Measurements from ENCODE around the gene MGAT5.

The MGAT5 gene

GRCh38 chr2:134406311-134406710 lies 152.4 kb downstream of the MGAT5 start:
- no peak for DNase-seq

- DNase-seq, result no peak
Measured at GRCh38 chr2:134406736-134407135, 152.9 kb downstream of the MGAT5 start.

GRCh38 chr2:134407154-134407890 lies 153.4 kb downstream of the MGAT5 start:
- DNase-seq, result no peak

- no peak for DNase-seq
Measured at GRCh38 chr2:134408386-134408785, 154.5 kb downstream of the MGAT5 start.

- no peak for DNase-seq
Measured at GRCh38 chr2:134408791-134409190, 154.9 kb downstream of the MGAT5 start.

- DNase-seq, result no peak
Measured at GRCh38 chr2:134410006-134410405, 156.1 kb downstream of the MGAT5 start.

GRCh38 chr2:134410831-134411231 lies 157.0 kb downstream of the MGAT5 start:
- DNase-seq, result no peak

GRCh38 chr2:134411279-134411827 lies 157.5 kb downstream of the MGAT5 start:
- no peak for DNase-seq

- DNase-seq, result peak; percentile 89
Measured at GRCh38 chr2:134411828-134412638, 158.2 kb downstream of the MGAT5 start.

GRCh38 chr2:134412639-134412999 lies 158.7 kb downstream of the MGAT5 start:
- DNase-seq, result no peak

- DNase-seq, result no peak
Measured at GRCh38 chr2:134413430-134413829, 159.6 kb downstream of the MGAT5 start.

- no peak for DNase-seq
Measured at GRCh38 chr2:134413912-134414311, 160.0 kb downstream of the MGAT5 start.

- no peak for DNase-seq
Measured at GRCh38 chr2:134416018-134416417, 162.1 kb downstream of the MGAT5 start.

- no peak for DNase-seq
Measured at GRCh38 chr2:134416637-134417036, 162.8 kb downstream of the MGAT5 start.

- DNase-seq, result no peak
Measured at GRCh38 chr2:134417968-134418582, 164.2 kb downstream of the MGAT5 start.

GRCh38 chr2:134420259-134420658 lies 166.4 kb downstream of the MGAT5 start:
- DNase-seq, result no peak

- DNase-seq, result no peak
Measured at GRCh38 chr2:134420920-134421319, 167.0 kb downstream of the MGAT5 start.

- DNase-seq, result no peak
Measured at GRCh38 chr2:134421556-134422328, 167.9 kb downstream of the MGAT5 start.

- no peak for DNase-seq
Measured at GRCh38 chr2:134425724-134426496, 172.0 kb downstream of the MGAT5 start.

GRCh38 chr2:134426721-134427120 lies 172.8 kb downstream of the MGAT5 start:
- no peak for DNase-seq

GRCh38 chr2:134429886-134430285 lies 176.0 kb downstream of the MGAT5 start:
- DNase-seq, result no peak

- DNase-seq, result no peak
Measured at GRCh38 chr2:134431838-134432434, 178.1 kb downstream of the MGAT5 start.

Data from hematopoietic multipotent progenitor cell treated with erythropoietin and hydrocortisone succinate and interleukin-3 and kit ligand, for 4 days (in vitro differentiated cells).